CD4-positive, alpha-beta memory T cell (primary cell): ENCODE data around the gene ACSF2. TPM values are rescaled to one million over a fixed set of nuclear protein-coding genes. Genes with fewer than 3 reads are reported as not detected.

Experiments used
- CTCF ChIA-PET: fragments of 350-600 bp; sonication (Branson Sonifier 250); formaldehyde crosslinking; loops from one replicate; lab custom pipeline; 2021; ENCODE audit warnings: inconsistent platforms; ENCODE audit not compliant: partially characterized antibody; lab: Charles Lee
- POLR2A ChIA-PET: fragments of 350-600 bp; sonication (Branson Sonifier 250); formaldehyde crosslinking; loops from one replicate; lab custom pipeline; 2021; ENCODE audit not compliant: partially characterized antibody; lab: Charles Lee
- DNase-seq, 5 donors: peaks; one replicate each; pipeline versions ENCODE4 v3.0.0 to v3.0.0-alpha.2; 2020 to 2022; ENCODE audit warnings: mixed read lengths in 1 of 5
- H3K27ac ChIP-seq: one replicate; pipeline ENCODE4 v1.7.0; 2013; ENCODE audit warnings: low read depth, low read length
- H3K27me3 ChIP-seq: 2 replicates; pipeline ENCODE4 v1.7.0; 2013; ENCODE audit warnings: mild to moderate bottlenecking, low read length, moderate library complexity; ENCODE audit not compliant: insufficient read depth
- H3K36me3 ChIP-seq: 2 replicates; pipeline ENCODE4 v1.7.0; 2013; ENCODE audit warnings: mild to moderate bottlenecking, low read length, moderate library complexity; ENCODE audit not compliant: insufficient read depth
- H3K4me1 ChIP-seq: 2 replicates; pipeline ENCODE4 v1.7.0; 2013; ENCODE audit warnings: mild to moderate bottlenecking, low read length, moderate library complexity; ENCODE audit not compliant: insufficient read depth
- H3K4me3 ChIP-seq, 2 donors: one replicate each; pipeline ENCODE4 v1.7.0; 2013; ENCODE audit warnings: low read length in 2 of 2, mild to moderate bottlenecking in 1 of 2
- H3K9me3 ChIP-seq, 2 donors: one replicate each; pipeline ENCODE4 v1.7.0; 2013; ENCODE audit warnings: low read length in 2 of 2, control low read depth in 1 of 2; ENCODE audit not compliant: control insufficient read depth in 1 of 2
- H3K27ac Mint-ChIP-seq, 7 donors: one replicate each; pipeline ENCODE4 v1.8.0; 2020 to 2021; ENCODE audit warnings: mixed read lengths in 7 of 7, mild to moderate bottlenecking in 6 of 7, inconsistent platforms in 3 of 7, moderate library complexity in 3 of 7
- H3K27me3 Mint-ChIP-seq, 2 donors: one replicate each; pipeline ENCODE4 v1.8.0; 2020 to 2021; ENCODE audit warnings: mixed read lengths in 2 of 2
- H3K36me3 Mint-ChIP-seq, 2 donors: one replicate each; pipeline ENCODE4 v1.8.0; 2020 to 2021; ENCODE audit warnings: mixed read lengths in 2 of 2, inconsistent platforms in 1 of 2, mild to moderate bottlenecking in 1 of 2
- H3K4me1 Mint-ChIP-seq, 4 donors: one replicate each; pipeline ENCODE4 v1.8.0; 2020 to 2021; ENCODE audit warnings: mixed read lengths in 4 of 4, mild to moderate bottlenecking in 1 of 4
- H3K4me3 Mint-ChIP-seq, 8 donors: one replicate each; pipeline ENCODE4 v1.8.0; 2020 to 2021; ENCODE audit warnings: mixed read lengths in 8 of 8, mild to moderate bottlenecking in 7 of 8, moderate library complexity in 6 of 8, inconsistent platforms in 3 of 8
- H3K9me3 Mint-ChIP-seq, 8 donors: one replicate each; pipeline ENCODE4 v1.8.0; 2020 to 2021; ENCODE audit warnings: mixed read lengths in 8 of 8, mild to moderate bottlenecking in 5 of 8, inconsistent platforms in 3 of 8, moderate library complexity in 1 of 8
- intact Hi-C: fragments of 100-400 bp; cut with micrococcal nuclease; formaldehyde crosslinking; loops from one replicate; pipeline ENCODE4 v1.15.1; 2023
- polyA plus RNA-seq, 2 donors: library from polyadenylated mRNA; unstranded; fragments of 300-500 nt; fragmentation: Illumina TruSeq; gene quantifications; one replicate each; pipeline ENCODE4 v1.2.3, GENCODE V29; 2021
- total RNA-seq, 2 experiments: library from RNA; stranded (reverse); gene quantifications; one replicate each; pipeline ENCODE4 v1.2.3, GENCODE V29; 2021

ACSF2 gene
- total and polyA plus RNA-seq, 4 experiments from 2014 or later, result 1.7 to 24.8 (median 11.6) TPM

DNA sequence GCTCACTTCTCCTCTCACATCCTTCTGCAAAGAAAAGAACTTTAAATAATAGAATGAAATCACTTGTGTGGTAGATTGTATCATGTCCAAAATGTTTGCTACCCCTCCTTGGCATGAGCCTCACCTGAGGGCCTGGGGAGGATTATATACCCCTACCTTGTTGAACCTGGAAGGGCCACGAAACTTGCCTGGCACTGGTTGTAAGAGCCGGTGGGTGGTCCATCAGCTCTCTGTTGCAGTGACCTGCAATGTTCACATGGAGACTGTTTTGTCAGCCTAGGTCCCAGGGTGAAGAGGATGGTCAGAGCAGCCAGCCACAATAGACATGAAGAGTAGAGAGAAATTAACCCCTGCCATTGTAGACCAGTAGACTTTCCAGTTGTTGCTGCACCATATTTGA is 62.9 kb downstream of the ACSF2 start:
- Histone ChIP-seq H3K9me3 (no peaks in the 10 kb centered on the region), H3K36me3 (peaks cover 20% of the 10 kb centered on the region), H3K27me3 (no peaks in the 10 kb centered on the region), H3K27ac (no peak overlapping the region), H3K4me1 (no peaks in the 10 kb centered on the region), H3K4me3 (no peak overlapping the region)
- DNase-seq, result no peak
- H3K9me3 Mint-ChIP-seq, result no peaks in the 10 kb centered on the region
- intact Hi-C loops, result no loop called here
- peaks cover 4 to 22% of the 10 kb centered on the region in 2 donors for H3K36me3 Mint-ChIP-seq
- ChIA-PET POLR2A (no interaction called here), CTCF (no interaction called here)
- H3K4me1 Mint-ChIP-seq, result no peaks in the 10 kb centered on the region
- no peak overlapping the region for H3K27ac Mint-ChIP-seq
- no peak overlapping the region for H3K4me3 Mint-ChIP-seq
- no peaks in the 10 kb centered on the region for H3K27me3 Mint-ChIP-seq

DNA sequence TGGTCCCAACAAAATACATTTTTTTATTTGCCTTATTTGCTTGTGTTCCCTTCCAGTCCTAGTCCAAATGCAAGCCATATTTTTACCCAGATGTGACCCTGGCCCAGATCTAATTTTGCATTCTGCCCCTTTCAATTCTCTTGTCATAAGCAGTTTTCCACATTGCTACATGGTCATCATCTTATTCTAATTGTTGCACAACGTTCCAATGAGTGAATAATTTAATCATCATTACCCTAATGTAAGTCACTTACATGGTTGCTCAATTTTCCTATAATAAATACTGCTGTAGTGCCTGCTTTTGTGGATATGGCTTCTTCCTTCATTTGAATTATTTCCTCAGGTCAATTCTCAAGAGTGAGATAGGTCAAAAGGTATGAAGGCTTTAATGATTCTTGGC is 65.5 kb downstream of the ACSF2 start:
- H3K4me3 Mint-ChIP-seq, result no peak overlapping the region
- peaks cover 0 to 1% of the 10 kb centered on the region in 2 donors for H3K27me3 Mint-ChIP-seq
- POLR2A ChIA-PET, result no interaction called here
- intact Hi-C loops, result no loop called here
- H3K36me3 Mint-ChIP-seq, result peaks cover 0 to 2% of the 10 kb centered on the region in 2 donors
- no peak overlapping the region for H3K4me3 ChIP-seq
- DNase-seq, result no peak
- H3K27me3 ChIP-seq, result no peaks in the 10 kb centered on the region
- no peak overlapping the region for H3K27ac Mint-ChIP-seq
- H3K9me3 ChIP-seq, result no peaks in the 10 kb centered on the region
- H3K9me3 Mint-ChIP-seq, result no peaks in the 10 kb centered on the region
- H3K27ac ChIP-seq, result no peak overlapping the region
- CTCF ChIA-PET, result interaction anchor here (0.6 to 1.0 kb wide), 2 partner anchors 10 to 296 kb away, joined by 3 read pairs; no protein-coding TSS in a partner anchor
- no peaks in the 10 kb centered on the region for H3K36me3 ChIP-seq
- H3K4me1 ChIP-seq, result no peaks in the 10 kb centered on the region
- no peaks in the 10 kb centered on the region for H3K4me1 Mint-ChIP-seq

DNA sequence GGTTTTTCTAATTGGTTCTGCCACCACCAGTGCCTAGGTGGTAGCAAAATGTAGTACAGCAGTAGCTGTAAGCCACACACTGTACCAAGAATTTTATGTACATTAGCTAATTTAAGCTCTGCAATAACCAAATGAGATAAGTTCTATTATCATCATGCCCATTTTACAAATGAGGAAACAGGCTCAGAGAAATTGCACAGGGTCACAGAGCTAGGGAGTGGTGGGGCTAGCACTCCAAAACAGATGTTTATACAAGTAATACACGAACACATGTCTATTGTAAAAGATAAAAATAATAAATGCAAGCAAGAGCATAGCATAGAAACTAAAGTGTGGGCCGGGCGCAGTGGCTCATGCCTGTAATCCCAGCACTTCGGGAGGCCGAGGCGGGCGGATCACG is 66.2 kb downstream of the ACSF2 start:
- Mint-ChIP-seq H3K4me3 (no peak overlapping the region), H3K27me3 (peaks cover 0 to 1% of the 10 kb centered on the region in 2 donors), H3K36me3 (no peaks in the 10 kb centered on the region), H3K4me1 (no peaks in the 10 kb centered on the region), H3K27ac (no peak overlapping the region), H3K9me3 (no peaks in the 10 kb centered on the region)
- ChIA-PET POLR2A (no interaction called here), CTCF (interaction anchor here (0.6 to 1.1 kb wide), 3 partner anchors 8 to 295 kb away, joined by 3 read pairs; no protein-coding TSS in a partner anchor)
- H3K4me3 ChIP-seq, result no peak overlapping the region
- intact Hi-C loops, result no loop called here
- no peak for DNase-seq
- H3K27me3 ChIP-seq, result no peaks in the 10 kb centered on the region
- no peaks in the 10 kb centered on the region for H3K4me1 ChIP-seq
- no peaks in the 10 kb centered on the region for H3K9me3 ChIP-seq
- no peaks in the 10 kb centered on the region for H3K36me3 ChIP-seq
- no peak overlapping the region for H3K27ac ChIP-seq

DNA sequence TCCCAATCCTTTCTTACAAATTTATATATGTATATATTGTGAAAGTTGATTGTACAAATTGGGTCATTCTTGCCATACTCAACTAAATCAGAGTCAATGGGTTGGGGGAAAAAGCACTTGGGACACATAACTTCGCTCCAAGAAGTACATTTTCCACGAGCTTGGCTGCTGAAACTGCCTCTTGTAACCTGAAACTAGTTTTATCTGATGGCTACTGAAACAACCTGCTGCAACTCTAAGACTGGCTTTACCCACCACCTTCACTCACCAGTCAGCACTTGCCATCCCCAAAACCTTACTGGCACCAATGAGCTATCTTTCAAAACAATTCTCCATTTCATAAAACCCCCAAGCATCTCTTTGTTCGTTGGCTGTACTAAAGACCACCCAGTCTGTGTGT is 67.7 kb downstream of the ACSF2 start:
- Mint-ChIP-seq H3K27me3 (peaks cover 0 to 1% of the 10 kb centered on the region in 2 donors), H3K4me3 (no peak overlapping the region), H3K9me3 (no peaks in the 10 kb centered on the region), H3K4me1 (no peaks in the 10 kb centered on the region), H3K36me3 (no peaks in the 10 kb centered on the region), H3K27ac (peak overlapping the region in 1 of 7 donors; percentile 20)
- ChIA-PET CTCF (interaction anchor here (1.1 kb wide), 1 partner anchor 12 kb away, joined by 3 read pairs; no protein-coding TSS in a partner anchor), POLR2A (no interaction called here)
- H3K27ac ChIP-seq, result no peak overlapping the region
- intact Hi-C loops, result no loop called here
- H3K27me3 ChIP-seq, result no peaks in the 10 kb centered on the region
- H3K36me3 ChIP-seq, result no peaks in the 10 kb centered on the region
- no peaks in the 10 kb centered on the region for H3K9me3 ChIP-seq
- no peaks in the 10 kb centered on the region for H3K4me1 ChIP-seq
- DNase-seq, result no peak
- no peak overlapping the region for H3K4me3 ChIP-seq

DNA sequence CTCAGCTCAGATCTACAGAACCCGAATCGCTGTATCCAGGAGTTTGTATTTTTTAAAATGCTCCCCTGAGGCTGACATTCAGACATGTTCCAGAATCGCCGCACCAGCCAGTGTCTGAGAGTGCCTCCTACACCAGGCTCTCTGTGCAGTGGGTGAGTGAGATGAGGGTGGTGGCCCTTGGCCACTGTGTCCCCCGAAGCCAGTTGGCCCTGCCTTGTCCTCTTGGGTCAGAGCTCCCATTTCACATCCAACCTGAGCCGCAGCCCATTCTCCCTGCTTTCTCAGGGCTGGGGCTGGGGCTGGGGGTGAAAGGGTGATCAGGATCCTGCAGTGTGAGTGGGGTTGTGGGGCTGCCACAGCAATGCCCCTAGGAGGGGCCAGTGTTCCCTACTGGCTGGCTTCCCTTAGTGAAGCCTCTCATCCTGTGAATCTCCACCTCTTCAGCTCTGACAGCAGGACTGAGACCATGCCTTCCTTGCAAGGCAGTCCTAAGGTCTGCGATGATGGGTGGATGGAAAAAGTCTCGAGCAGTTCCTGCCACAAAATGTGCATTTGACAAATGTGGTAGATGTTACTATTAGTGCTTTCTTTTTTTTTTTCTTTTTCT is 69.3 kb downstream of the ACSF2 start:
- no peak overlapping the region for H3K4me3 Mint-ChIP-seq
- H3K27me3 ChIP-seq, result no peaks in the 10 kb centered on the region
- H3K9me3 ChIP-seq, result no peaks in the 10 kb centered on the region
- intact Hi-C loops, result no loop called here
- ChIA-PET POLR2A (no interaction called here), CTCF (interaction anchor here (1.4 kb wide), 1 partner anchor 9 kb away, joined by 3 read pairs; no protein-coding TSS in a partner anchor)
- no peaks in the 10 kb centered on the region for H3K36me3 ChIP-seq
- DNase-seq, result no peak
- no peak overlapping the region for H3K4me3 ChIP-seq
- no peak overlapping the region for H3K27ac Mint-ChIP-seq
- H3K27me3 Mint-ChIP-seq, result peaks cover 0 to 1% of the 10 kb centered on the region in 2 donors
- H3K27ac ChIP-seq, result no peak overlapping the region
- no peaks in the 10 kb centered on the region for H3K9me3 Mint-ChIP-seq
- H3K4me1 ChIP-seq, result no peaks in the 10 kb centered on the region
- no peaks in the 10 kb centered on the region for H3K4me1 Mint-ChIP-seq
- H3K36me3 Mint-ChIP-seq, result no peaks in the 10 kb centered on the region

DNA sequence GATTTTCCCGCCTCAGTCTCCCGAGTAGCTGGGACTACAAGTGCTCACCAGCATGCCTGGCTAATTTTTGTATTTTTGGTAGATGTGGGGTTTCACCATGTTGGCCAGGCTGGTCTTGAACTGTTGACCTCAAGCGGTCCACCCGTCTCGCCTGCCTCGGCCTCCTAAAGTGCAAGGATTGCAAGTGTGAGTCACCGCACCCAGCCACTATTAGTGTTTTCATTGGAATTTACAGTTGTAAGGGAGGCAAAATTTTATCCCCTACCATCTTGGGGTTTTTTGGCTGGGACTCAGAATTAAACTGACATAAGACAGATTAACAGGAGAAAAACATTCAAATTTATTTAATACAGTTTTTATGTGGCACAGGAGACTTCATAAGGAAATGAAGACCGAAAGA is 69.9 kb downstream of the ACSF2 start:
- no peaks in the 10 kb centered on the region for H3K36me3 ChIP-seq
- Mint-ChIP-seq H3K36me3 (no peaks in the 10 kb centered on the region), H3K27me3 (peaks cover 0 to 1% of the 10 kb centered on the region in 2 donors), H3K27ac (no peak overlapping the region), H3K4me3 (no peak overlapping the region), H3K9me3 (no peaks in the 10 kb centered on the region), H3K4me1 (no peaks in the 10 kb centered on the region)
- no peak overlapping the region for H3K4me3 ChIP-seq
- POLR2A ChIA-PET, result no interaction called here
- no peaks in the 10 kb centered on the region for H3K27me3 ChIP-seq
- H3K4me1 ChIP-seq, result no peaks in the 10 kb centered on the region
- CTCF ChIA-PET, result interaction anchor here (1.4 kb wide), 1 partner anchor 10 kb away, joined by 3 read pairs; no protein-coding TSS in a partner anchor
- intact Hi-C loops, result no loop called here
- H3K27ac ChIP-seq, result no peak overlapping the region
- no peaks in the 10 kb centered on the region for H3K9me3 ChIP-seq
- DNase-seq, result no peak

DNA sequence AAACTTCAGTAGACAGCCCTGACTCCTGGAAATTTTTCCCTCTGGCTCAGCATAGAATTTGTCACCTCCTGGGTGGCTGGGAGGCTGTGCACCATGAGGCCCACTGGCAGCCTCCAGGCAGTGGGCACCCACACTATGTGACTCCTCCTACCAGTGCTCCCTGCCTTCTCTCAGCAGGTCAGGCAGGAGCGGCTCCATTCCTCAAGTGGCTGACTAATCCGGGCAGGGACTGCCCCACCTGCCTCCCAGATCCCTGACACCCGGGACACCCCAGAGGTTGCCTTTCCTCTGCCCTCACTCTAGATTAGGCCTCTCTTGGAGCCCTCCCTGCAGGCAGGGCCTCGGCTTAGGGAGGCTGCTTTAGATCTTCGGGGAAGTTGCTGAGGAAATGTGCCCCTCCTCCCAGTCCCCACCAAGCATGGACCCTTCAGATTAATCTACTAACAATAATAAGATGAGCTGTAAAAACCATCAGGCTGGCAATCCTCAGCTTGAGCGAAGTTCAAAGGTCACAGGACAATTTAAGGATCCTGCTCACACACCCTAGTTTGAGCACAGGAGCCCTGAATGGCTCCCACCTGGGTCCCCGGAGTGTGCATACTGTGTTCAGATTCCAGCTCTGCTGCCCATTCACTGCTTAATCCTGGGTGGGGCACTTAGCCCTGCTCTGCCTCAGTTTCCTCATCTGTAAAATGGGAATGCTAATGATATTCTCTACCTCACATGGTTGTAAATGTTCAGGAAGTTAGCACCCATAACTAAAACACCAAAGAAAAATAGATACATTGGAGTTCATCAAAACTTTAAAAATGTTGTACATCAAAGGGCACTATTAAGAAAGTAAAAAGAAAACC is 72.2 kb downstream of the ACSF2 start:
- Histone ChIP-seq H3K4me3 (no peak overlapping the region), H3K27ac (no peak overlapping the region), H3K36me3 (no peaks in the 10 kb centered on the region), H3K4me1 (no peaks in the 10 kb centered on the region), H3K27me3 (no peaks in the 10 kb centered on the region), H3K9me3 (no peaks in the 10 kb centered on the region)
- intact Hi-C loops, result no loop called here
- H3K27ac Mint-ChIP-seq, result no peak overlapping the region
- ChIA-PET POLR2A (no interaction called here), CTCF (interaction anchor here (1.3 to 1.6 kb wide), 2 partner anchors 11 to 16 kb away, joined by 3 to 4 read pairs; no protein-coding TSS in a partner anchor)
- H3K27me3 Mint-ChIP-seq, result peaks cover 0 to 1% of the 10 kb centered on the region in 2 donors
- no peak for DNase-seq
- no peaks in the 10 kb centered on the region for H3K4me1 Mint-ChIP-seq
- no peak overlapping the region for H3K4me3 Mint-ChIP-seq
- H3K9me3 Mint-ChIP-seq, result no peaks in the 10 kb centered on the region
- no peaks in the 10 kb centered on the region for H3K36me3 Mint-ChIP-seq
